HTERT RPE-1 (cell line): ENCODE data around the gene ZBP1.

Experiments used
- in situ Hi-C: fragments of 300-500 bp; cut with MboI; formaldehyde crosslinking; loops from 4 replicates; pipeline ENCODE4 v1.14.3; 2020; ENCODE audit warnings: low sequenced_read_pairs

The ZBP1 gene

DNA sequence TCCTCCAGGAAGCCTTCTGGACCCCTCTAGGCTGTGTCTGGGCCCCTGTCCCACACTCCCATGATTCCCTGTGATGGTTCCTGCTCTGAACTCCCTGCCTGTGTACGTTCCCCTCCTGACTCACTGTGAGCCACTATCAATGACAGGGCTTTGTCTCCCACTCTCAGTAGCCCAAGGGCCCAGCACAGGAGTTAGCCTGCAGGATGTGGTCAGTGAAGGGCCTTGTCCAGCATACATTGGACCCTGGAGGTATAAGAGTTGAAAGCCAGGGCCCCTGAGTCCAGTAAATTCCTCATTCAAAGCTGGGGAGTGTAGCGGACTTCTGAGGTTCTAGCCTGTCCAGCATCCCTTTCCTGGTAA, 19.0 kb downstream of the ZBP1 start:
- in situ Hi-C loops: no loop called here

DNA sequence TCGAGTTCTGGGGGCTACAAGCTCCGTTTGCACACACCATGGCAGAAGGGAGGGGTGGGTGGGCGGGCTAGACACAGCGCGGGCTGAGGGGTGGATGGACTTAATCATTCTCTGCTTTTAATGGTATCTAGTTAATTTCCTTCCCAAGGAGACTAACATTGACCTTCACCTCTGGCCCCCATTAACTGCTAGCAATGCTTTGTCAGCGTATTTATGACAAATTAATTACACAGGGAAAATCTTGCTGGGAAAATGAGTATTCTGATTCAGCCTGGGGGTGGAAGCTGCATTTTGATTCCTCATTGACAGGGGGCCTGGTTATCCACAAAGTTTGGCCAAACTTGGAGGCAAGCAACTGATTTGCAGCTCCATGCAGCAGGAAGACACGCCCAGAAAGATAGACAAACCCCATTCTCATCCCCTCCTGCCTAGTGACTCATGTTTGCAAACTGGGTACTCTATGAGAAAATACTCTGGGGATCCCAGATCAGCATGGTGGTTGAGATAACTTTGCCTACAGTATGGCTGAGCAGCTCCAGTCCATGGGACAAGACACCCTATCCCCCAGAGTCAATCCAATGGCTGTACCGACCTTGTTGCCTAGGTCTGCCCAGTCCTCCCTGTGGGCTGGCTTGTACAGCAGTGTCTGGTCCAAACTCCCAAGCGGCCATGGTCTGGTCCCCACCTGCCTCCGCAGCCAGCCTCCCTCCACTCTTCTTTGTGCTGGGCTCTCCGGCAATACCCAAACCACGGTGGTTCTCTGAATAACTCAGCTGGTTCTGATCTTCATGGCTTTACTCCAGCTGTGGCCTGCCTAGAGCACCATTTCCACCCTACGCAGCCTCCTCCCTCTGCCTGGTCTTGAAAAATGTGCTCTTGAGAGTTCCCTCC, 19.7 kb downstream of the ZBP1 start:
- in situ Hi-C loops: no loop called here

DNA sequence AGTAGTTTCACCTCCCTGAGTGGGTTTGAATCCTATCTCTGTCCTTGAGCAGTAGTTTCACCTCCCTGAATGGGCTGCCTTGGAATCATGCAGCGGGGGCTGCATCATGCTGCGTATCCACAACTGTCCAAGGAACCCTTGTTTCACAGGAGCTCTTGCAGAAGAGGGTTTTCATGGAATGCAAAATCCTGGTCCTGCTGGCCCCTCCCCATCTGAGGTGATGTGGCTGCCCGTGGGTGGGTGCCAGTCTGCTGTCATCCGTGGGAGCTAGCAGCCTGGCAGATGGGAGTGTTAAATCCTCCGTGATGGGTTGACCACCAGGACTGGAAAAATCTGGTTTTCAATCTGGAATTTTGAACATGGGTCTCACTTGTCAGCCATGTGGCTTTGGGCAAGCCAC, 21.7 kb downstream of the ZBP1 start:
- in situ Hi-C loops: no loop called here

DNA sequence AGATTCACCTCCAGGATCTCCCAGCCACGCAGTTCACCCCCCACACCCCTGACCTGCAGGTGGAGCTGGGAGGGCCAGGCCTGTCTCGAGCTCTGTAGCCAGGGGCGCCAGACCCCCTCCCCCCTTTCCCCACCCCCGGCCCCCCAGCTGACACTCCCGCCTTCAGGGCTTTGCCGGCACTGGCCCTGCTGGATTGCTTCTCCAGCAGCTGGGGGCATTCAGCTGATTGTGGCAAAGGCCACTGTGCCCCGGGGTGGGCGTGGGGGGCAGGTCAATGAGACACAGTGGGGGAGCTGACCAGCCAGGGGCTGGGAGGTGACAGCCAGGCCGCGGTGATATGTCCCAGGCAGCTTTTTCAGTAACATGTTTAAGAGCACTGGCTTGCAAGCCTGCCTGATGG, 22.2 kb downstream of the ZBP1 start:
- in situ Hi-C loops: no loop called here

DNA sequence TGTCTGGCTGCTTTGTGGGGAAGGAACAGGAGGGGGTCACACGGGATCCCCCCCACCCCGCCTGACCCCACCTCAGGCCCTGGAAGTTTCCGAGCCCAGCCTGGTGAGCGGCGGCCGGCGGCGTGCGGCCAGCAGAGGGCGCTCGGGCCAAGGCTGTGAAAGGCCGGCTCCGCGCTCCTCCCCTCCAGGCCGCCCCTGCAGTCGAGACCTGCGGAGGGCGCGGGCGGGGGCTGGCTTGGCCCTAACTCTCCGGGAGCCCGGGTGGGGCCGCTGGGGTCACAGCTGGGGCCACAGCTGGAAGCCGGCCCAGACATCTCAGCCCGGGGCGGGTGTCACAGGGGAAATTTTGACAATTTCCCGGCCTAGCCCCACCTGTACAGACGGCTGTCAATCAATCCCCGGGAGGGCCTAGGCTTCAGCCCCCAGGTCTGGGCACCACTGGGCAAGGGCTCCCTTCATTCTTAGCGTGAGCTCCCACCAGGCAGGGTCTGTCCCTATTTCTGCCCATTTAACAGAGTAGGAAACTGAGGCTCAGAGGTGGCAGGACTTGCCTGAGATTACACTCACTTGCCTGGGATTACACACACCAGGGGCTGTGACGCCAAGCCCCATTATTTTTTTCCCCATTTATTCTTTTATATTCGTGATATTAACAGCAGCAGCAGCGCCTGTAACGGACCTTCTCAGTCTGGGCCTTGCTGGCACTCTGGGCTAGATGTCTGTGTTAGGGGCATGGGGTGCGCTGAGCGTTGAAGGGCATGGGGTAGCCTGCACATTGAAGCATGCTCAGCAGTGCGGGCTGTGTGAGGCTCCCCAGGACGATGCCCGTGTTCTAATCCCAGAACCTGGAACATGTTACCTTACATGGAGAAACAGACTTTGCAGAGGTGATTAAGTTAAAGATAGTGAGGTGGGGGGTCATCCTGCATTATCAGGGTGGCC, 23.0 kb downstream of the ZBP1 start:
- in situ Hi-C loops: no loop called here

DNA sequence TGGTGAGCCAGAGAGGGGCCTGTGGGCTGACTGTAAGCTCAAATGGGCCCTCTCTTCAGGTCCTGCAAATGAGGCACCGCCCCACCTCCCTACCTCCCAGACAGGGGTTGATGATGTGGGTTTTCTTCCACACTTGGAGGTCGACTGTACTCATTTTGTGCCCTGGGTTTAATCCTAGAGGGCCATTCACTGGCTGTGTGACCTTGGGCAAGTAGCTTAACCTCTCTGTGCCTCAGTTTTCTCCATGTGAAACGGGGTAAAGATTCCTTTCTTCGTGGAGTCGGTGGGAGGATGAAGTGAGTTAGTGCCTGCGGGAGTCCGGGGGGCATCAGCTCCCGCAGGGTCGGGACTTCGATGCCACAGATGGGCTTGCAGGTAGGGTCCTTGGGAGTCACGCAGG, 23.9 kb downstream of the ZBP1 start:
- in situ Hi-C loops: no loop called here

DNA sequence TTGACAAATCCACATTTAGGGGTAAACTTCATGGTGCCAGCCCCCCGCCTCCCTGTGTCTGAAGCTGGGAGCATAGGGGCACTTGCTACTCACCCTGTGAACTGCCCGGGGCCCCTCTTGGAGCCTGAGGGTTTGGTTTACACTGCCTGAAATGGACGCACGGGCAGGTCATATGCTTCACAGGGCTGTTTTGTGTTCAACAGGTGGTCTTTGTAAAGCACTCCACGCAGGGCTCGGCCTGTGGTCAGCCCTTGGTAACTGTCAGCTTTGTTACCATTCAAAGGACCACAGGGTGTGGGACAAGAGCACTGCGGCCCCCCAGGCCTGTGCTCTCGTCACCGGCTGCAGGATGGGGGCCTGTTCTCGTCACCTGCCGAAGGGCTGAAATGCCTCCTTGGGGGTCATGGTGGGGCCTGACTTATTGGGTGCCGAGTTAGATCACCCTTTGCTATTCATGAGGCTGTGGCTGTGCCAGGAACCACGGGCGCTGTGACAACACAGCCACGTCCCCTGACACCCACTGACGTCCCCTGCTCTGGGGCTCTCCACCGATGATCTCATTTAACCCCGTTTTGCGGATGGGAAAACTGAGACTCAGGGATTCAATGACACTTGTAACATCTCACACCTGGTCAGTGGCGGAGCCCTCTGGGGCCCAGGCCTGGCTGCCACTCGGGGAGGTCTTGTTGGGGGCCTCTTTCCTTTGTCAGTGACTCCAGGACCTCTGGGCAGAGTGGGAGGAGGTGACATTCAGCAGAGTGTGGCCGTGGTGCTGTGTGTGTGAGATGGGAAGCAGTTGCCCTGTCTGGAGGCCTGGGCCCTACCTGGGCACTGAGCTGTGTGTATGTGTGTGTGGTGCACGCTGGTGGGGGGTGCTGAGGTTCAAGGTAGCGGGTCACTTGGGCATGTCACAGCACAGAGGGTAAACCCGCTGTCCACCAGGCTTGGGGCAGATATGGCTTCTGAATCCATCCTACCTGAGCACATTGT, 24.9 kb downstream of the ZBP1 start:
- in situ Hi-C loops: no loop called here

DNA sequence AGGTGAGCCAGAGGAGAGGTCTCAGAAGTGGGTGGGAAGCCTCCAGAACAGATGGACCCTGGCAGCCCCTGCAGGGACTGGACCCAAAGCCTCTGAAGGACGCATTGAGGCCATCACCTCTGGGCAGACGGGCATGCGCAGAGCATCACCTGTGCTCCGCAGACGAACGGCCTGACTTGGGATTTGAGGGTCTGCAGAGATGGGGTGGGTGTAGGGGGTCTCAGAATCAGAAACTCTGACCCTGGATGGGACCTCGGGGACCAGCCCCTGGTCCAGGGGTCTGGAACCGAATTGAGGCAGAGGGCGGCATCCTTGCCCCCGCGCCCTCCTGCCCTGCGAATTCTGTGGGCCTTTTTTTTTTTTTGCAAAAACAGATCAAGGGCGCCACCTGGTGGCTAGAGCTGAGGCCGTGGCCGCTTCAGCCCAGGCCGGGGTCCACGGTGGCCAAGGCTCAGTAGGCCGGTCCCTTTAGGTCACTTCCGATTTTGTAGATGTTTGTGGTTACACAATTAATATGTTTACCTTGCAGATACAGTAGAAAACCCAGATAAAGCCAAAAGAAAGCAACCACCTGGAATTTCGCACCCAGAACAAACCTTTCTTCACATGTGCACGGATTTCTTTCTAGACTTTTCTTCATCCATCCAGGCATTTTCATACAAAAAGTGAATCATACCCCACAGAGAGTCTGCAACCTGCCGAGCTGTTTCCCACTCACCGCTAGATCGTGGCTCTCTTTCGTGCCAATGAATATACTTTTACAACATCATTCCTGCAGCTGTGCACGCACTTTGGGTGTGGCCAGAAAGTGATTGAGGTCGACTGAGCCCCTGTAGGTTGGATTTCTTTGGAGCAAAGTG, 25.9 kb downstream of the ZBP1 start:
- in situ Hi-C loops: no loop called here

DNA sequence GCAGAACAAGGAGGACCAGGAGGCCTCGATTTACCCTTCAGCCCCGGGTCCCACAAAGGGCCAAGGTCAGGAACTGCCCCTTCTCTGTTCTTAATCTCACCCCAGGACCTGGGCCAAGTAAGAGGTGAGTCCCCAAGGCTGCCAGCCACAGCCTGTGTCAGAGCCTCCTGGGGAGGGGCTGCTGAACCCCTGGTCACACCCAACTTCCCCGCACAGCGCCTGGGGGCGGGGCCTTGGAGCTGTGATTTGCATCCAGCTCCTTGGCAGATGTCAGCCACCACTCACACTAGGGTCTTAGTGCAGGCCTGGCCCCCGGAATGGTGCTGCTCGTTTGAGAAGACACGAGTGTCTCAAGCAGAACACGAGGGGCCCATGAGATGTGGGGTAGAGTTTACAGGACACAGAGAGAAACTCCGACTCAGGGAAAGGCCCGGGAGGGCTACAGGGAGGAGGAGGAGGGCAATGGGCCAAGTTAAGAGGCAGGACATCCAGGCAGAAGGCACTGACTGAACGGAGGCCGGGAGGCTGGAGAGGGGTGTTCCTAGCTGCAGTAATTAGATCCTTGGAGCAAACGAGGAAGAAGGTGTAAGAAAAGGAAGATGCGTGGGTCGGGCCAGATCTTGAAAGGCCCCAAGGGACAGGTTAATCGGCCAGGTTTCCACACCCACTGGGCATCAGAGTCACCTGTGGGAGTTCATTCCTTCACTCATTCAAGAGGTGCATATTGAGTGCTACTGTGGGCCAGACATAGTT, 26.9 kb downstream of the ZBP1 start:
- in situ Hi-C loops: no loop called here

DNA sequence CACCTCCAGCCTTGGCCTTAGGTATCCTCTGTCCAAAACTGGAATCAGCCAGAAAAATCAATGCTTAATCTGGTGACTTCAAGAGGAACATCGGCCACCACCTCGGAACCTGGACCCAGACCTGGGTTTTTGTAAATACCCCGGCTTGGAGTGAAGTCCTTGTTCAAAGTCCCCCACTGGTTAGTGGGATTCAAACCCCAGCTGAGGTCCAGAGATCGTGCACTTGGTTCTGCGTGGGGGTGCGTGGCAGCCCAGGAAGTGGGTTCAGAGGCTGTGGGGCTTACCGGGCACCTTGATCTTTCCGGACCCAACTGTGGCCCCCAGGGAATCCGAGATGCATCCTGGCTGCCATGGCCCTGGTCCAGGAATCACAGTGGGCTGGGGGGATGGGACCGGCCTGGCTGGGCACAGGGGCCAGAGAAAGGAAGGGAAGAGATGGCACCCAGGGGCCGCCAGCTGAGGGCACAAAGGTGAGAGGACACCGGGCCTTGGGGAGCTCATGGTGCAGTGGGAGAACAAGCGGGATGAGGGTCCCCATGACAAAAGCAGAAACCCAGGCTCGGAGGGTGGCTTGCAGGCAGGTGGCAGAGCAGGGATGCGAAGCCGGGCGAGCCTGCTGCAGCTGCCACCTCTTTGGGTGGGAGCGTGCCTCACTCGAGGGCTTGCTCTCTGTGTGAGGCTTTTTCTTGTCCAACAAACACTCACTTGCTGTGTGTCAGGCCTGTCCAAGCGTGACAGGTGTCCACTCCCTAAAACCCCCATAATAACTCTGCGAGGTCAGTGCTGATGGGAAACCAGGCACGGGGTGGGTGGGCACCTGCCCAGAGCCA, 27.7 kb downstream of the ZBP1 start:
- in situ Hi-C loops: no loop called here

DNA sequence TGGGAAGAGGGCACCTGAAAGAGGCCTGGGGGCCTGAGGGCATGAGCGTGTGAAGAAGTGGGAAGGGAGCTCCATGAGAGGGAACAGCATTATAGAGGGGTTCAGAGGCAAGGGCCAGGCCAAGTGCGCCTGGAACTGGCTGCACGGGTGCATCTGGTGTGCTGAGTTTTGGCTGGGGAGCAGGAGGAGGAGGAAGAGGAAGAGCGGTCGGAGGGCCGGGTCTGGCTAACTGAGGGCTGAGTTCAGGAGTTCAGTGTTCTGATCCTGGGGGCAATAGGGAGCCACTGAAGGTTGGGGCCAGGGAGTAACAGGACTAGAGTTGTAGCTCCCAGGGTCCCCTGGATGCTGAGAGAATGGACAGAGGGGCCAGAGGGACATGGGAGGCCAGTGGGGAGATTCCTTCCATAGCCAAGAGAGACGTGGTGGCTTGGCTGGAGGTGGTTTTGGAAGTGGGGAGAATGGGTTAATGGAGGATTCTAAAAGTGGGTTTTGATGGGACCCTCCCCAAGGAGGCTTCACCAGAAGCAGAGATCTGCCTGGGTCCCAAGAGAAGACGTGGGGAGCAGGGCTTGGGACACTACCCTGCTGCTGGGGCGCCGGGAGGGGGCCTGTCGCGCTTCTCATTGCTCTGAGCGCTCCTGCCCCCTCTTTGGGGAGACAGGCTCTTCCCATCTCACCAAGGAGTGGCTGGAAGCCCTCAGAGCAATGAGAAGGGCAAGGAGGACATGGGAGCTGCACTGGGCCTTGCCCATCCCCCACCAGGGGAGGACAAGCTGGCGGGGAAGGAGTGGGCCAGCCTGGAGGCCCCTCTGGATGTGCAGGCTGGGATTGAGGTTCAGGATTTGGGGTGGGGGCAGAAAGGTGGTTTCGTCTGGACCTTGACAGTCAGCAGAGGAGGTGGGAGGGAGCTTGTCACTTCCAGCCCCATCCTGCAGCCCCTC, 28.7 kb downstream of the ZBP1 start:
- in situ Hi-C loops: no loop called here

DNA sequence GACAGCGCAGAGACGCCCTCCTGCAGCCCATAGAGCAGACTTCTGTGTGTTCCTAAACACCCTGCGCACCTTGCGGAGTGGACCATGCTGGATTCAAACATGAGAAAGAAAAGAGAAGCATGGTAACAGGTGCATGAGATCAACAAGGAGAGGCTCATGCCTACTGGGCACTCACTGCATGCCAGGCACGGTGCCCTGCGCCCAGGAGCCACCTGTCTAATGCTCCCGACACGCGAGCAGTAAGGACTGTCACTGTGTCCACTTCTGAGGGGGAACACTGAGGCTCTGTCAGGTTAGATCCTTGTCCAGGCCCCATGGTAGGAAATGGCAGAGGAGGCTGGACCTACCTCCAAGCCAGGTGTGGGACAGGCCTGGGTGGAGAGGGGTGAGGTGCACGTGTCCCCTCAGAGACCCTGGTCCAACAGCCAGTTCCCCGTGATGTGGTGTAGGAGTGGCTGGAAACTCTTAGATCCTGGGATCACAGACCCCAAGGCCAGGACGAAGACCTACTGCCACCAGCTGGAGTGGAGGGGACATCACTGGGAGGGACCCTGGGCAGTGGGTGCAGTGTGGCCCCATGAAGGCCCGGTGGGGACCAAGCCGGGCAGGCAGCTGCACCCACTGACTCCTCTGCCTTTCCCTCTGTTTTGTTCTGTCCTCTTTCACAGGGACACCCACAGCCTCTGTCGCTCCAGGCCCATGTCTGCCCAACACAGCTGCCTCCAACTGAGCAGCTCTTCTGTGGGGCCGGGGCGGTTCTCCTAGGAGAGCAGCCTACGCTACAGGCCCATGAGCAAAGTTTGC, 29.5 kb downstream of the ZBP1 start:
- in situ Hi-C loops: no loop called here

DNA sequence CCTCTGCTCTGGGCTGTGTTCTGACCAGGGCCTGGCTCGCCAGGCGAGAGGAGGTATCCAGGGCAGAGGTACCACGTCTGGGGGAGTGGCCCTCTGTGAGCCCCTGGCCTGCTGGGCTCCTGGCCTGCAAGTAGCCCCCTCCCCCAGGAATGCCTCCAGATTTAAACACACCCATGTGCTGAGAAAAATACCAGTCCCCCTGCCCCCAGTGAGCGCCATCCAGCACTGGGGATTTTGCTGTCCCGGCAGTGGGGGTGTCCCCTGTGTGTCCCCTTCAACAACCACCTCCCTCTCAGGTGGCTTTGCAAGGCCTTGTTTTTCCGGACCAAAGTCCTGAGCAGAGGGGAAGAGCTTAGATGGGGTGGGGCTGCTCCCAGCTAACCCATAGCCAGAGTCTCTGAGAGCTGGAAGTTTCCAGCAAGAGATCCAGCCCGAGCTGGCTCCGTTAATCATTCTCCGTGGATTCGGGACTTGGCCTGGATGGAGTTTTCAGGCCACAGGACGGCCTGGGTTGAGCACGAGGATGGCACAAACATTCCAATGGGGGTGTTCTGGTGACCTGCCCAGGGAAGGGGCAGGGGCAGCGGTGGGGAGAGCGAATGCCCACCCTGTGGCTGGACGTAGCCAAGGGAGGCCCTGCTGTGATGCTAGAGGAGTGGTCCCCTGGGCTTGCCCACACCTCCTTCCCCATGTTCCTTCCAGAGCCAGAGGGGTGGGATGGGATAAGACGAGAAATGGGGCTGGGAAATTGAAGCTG, 30.3 kb downstream of the ZBP1 start:
- in situ Hi-C loops: no loop called here

DNA sequence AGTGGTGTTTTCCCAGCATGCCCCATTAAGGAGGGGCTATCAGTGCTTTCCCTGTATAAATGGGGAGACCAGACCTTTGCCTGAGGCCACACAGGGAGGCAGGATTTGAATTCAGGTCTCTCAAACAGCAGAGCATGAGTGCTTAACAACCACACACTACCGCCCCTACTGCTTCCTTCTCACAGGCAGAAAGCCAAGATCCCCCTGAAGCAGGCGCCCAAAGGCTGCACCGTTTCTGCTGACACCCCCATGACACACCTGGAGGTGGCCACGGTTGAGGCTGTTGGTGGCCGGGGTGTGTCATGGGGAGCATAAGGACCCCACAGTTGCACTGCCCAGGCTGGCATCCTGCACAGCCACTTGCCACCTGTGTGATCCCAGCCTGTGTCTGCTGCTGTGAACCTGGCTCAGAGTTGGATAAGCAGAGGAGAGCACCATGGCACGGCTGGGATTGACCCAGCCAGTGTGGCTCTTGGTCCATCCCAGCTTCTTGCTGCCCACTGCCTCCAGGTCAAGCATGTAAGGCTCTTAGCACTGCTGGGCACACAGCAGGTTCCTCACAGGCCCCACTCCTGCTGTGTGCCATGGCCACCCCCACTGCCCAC, 31.0 kb downstream of the ZBP1 start:
- in situ Hi-C loops: no loop called here

DNA sequence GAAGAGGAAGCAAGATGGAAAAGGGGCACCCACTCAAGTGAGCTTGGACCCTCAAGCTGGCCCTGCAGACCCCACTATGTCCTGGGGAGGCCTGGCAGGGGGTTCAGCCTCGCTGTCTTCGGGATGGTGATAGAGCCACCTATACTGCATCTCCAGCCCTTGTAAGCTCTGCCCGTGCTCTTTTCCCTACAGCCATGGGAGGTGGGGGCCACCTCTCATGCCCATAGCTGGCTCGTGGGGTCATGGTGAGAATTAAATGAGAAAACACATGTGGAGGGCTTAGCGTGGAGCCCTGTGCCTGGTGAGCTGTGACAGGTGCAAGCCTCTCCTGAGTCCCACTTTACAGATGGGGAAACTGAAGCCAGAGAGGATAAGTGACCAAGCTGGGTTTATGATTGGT, 31.6 kb downstream of the ZBP1 start:
- in situ Hi-C loops: no loop called here
